IPS-NIHi11 (cell line): ENCODE data around the gene BRAF.
"Not testable (repeated sequence)": the region's sequence is repeated elsewhere in the genome, so short reads cannot be mapped to it uniquely, and the experiment has no call there.

Experiments used
- DNase-seq: peaks from one replicate; pipeline ENCODE4 v3.0.0; 2012; ENCODE audit warnings: mixed read lengths, low spot score

BRAF gene

GRCh38 chr7:140876519-140877248, 48.0 kb downstream of the BRAF start:
- no peak for DNase-seq

- no peak for DNase-seq
These were observed 51.3 kb downstream of the BRAF start for GRCh38 chr7:140873434-140873833.

DNA sequence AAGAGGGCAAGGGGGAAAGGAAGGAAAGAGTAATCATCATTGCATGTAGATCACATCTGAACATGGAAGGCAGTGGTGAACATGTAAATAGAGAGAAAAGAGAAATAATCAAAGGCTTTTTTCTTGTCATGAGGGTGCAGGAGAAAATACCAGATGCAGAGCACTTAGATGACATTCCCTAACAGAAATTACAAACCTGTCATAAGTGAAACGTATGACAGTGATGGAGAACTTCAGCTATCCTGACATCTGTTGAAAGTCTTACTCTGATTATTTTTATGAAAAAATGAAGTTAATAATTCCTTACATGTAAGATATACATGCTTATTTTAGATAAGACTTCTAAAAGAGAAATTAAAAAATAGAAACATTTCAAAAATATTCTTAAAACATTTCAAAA, 54.7 kb downstream of the BRAF start:
- DNase-seq = no peak

GRCh38 chr7:140869430-140869829, 55.3 kb downstream of the BRAF start:
- no peak for DNase-seq

- no peak for DNase-seq
These were observed 57.0 kb downstream of the BRAF start for GRCh38 chr7:140867467-140868462.

DNA sequence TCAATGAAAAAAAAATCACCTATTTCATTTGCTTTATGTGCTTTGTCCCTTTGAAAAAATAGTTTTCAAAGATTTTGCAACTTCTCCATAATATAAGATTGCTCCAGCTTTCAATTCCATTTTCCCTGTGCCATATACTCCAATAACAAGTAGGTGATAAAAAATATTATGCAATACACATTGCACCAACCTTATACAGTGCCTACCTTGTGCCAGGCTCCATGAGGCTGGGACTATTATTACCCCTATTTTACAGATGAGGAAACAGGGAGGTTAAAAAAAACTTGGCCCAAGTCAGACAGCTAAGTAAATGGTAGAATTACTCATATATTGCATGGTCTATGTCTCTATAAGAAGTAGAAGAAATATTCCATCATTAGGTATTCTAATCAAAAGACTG, 57.8 kb downstream of the BRAF start:
- no peak for DNase-seq

GRCh38 chr7:140864732-140865131, 60.0 kb downstream of the BRAF start:
- DNase-seq = no peak

DNA sequence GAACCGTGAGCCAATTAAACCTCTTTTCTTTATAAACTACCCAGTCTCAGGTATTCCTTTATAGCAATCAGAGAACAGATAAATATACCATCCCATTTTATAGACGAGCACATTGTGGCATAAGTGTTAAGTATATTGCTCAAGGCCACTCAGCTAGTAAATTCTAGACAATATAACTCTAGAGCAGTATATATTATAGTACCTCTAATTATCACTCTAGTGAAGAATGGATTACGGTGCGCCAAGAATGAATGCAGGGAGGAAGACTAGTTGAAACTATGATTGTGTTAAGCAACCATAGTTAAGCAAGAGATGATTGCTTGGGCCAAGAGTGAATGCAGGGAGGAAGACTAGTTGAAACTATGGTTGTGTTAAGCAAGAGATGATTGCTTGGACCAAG, 60.9 kb downstream of the BRAF start:
- DNase-seq = no peak

DNA sequence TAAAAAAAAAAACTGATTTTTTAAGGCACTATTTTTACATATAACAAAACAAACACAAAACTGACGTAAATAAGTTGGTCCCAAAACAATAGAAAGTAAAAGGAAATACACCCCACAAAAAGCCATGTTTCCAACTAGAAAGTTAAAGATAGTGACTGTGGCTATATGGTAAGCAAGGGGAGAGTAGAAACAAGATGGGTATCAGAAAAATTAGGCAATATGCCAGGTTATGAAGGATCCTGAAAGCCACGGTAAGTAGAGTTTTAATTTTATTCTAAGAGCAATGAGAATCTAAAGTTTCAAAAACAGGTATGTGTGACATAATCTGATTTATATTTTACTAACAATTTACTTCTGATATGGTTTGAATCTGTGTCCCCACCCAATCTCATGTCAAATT, 61.5 kb downstream of the BRAF start:
- DNase-seq = no peak

DNA sequence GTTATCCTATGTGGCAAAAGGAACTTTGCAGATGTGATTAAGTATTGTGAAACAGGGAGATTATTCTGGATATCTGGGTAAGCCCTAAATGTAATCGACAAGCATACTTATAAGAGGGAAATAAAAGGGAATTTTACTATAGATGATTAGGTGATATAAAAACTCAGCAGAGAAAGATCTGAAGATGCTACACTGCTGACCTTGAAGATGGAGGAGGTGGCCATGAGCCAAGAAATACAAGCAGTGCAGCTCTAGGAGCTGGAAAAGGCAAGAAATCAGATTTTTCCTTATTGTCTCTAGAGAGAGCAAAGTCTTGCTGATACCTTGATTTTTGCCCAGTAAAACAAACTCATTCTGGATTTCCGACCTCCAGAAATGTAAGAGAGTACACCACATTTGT, 67.7 kb downstream of the BRAF start:
- no peak for DNase-seq

DNA sequence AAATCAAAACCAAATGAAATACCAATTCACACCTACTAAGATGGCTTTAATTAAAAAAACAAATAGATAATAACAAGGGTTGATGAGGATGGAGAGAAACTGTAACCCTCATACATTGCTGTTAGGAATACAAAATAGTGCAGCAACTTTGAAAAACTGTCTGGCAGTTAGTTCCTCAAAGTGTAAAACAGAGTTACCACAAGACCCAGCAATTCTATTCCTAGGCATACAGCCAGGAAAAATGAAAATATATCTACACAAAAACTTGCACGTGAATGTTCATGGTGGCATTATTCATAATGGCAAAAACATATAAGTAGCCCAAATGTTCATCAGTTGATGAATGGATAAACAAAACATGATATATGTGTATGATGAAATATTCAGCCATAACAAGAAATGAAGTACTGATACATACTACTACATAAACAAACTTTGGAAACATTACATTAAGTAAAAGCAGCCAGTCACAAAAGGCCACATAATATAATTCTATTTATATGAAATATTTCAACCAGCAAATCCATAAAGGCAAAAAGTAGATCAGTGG, 83.5 kb downstream of the BRAF start:
- no peak for DNase-seq

- no peak for DNase-seq
These were observed 93.0 kb downstream of the BRAF start for GRCh38 chr7:140831724-140832123.

DNA sequence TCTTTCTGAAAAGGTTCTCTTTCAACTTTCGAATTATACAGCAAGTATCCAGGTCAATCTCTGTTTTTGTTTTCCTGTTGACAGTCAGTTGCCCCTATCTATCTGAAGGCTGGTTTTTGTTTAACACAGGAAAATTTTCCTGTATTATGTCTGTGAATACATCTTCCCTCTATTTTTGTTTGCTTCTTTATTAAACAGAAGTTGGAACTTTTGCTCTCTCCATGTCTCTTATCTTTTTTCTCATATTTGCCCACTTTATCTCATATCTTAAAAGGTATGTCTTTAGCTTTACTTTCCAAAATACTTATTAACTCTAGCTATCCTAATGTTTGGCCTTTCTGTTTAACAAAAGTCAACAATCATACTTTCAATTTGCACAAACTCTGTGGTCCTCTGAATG, 95.0 kb downstream of the BRAF start:
- DNase-seq = no peak

DNA sequence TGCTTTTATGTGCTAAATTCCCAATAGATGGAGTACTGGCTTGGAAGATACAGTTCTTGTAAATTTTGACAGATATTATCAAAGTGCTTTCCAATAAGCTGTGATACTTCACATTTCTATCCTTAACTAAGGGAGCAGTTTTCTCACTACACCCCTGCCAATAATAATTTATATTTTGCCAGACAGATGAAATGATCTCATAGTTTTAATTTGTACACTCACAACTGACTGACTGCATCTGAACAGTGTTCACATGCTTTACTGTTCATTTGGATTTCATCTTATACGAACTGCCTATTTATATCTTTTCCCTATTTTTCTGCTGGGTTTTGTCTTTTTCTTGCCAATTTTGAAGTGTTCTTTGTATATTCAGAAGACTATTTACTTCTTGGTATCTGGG, 96.0 kb downstream of the BRAF start:
- DNase-seq = no peak

DNA sequence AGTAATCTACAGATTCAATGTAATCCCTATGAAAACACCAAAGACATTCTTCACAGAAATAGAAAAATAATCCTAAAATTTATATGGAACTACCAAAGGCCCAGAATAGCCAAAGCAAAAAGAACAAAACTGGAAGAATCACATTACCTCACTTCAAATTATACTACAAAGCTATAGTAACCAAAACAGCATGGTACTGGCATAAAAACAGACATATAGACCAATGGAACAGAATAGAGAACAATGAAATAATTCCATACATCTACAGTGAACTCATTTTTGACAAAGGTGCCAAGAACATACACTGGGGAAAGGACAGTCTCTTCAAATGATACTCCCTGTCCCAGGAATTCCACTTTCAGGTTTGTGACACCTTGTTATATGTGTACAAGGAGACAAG, 107.3 kb downstream of the BRAF start:
- DNase-seq = not testable (repeated sequence)

DNA sequence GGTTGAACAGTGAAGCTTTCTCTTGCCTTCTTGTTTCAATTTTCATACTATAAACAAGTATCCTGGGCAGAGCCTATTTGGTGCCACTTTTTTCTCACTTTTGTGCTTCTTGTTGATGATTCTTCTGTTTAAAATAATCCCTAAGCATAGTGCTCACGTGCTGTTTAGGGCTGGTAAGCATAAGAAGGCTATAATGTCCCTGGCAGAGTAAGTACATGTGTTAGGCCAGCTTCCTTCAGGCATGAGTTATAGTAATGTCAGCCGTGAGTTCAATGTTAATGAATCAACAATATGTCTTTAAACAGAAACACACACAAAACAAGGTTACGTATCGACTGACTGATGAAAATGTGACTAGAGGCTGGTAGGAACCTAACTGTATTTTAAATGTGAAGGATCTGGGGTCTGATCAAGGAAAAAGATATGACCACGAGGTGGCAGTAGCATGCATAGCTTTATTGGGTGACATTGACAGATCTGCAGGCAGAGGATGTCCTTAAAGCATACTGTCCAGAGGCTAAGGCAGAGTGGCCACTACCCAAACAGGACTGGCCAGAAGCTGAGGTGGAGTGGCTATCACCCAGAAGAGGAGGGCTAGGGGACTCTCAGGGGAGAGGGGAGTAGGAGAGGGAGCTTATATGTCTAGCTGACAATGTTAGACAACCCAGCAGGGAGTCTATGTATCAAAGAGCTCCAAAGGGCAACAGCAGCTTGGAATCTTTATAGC, 113.7 kb downstream of the BRAF start:
- peak; percentile 65 for DNase-seq

GRCh38 chr7:140810385-140810784, 114.3 kb downstream of the BRAF start:
- DNase-seq = no peak

- DNase-seq = no peak
These were observed 145.8 kb downstream of the BRAF start for GRCh38 chr7:140778975-140779374.

DNA sequence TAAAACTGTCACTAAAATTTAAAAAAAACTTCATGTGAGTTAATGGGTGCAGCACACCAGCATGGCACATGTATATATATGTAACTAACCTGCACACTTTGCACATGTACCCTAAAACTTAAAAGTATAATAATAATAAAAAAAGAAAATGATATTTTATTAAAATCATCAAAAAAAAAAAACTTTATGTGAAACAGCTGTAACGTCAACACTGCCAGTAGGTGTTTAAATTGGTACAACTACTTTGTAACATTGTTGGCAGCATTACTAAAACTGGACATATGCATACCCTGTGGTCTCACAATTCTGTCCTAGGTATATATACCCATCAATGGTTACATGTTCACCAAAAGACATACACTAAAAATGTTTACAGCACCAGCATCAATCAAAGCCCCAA, 146.2 kb downstream of the BRAF start:
- DNase-seq = no peak

DNA sequence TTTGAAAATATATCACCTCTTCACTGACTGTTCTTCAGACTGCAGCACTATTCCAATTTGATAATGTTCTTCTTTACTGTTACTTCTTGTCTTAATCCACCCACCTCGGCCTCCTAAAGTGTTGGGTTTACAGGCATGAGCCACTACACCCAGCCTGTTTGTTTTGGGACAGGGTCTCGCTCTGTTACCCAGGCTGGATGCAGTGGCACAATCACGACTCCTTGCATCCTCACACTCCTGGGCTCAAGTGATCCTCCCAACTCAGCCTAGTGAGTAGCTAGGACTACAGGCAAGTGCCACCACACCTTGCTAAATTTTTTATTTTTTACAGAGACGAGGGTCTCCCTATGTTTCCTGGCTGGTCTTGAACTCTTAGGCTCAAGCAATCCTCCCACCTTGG, 150.4 kb downstream of the BRAF start:
- no peak for DNase-seq

- no peak for DNase-seq
These were observed 151.6 kb downstream of the BRAF start for GRCh38 chr7:140773104-140773503.

GRCh38 chr7:140771826-140772225, 152.9 kb downstream of the BRAF start:
- no peak for DNase-seq
